ENCODE measurements around the gene ETV2.
"Not testable (repeated sequence)": the region's sequence is repeated elsewhere in the genome, so short reads cannot be mapped to it uniquely, and the experiment has no call there.

The ETV2 gene

GRCh38 chr19:35628565-35629331 lies 12.8 kb upstream of the ETV2 start, which contains the start of gene RBM42:
Gene RBM42, plus strand, starts transcription at chr19:35629036. Its CDS starts 118 bp downstream, at chr19:35629154.
- DNase-seq (ENCODE audit: low spot score), result peak; percentile 99

DNA sequence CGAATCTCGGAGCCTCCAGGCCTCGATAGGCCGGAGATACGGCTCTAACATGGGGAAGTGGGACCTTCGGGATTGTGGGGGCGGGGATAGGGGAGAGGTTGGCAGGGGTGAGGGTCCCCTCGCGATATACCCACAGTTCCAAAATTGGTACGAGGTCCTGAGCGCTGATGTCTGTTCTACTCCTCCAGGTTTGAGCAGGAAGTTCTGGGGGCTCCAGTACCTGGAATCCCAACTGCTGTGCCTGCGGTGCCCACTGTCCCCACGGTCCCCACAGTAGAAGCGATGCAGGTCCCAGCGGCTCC lies 12.3 kb upstream of the ETV2 start:
- no peak for DNase-seq (ENCODE audit: low spot score)

GRCh38 chr19:35633727-35634440 lies 7.7 kb upstream of the ETV2 start:
- DNase-seq (ENCODE audit: low spot score), result no peak

GRCh38 chr19:35636651-35637050 lies 4.9 kb upstream of the ETV2 start:
- DNase-seq (ENCODE audit: low spot score), result no peak

DNA sequence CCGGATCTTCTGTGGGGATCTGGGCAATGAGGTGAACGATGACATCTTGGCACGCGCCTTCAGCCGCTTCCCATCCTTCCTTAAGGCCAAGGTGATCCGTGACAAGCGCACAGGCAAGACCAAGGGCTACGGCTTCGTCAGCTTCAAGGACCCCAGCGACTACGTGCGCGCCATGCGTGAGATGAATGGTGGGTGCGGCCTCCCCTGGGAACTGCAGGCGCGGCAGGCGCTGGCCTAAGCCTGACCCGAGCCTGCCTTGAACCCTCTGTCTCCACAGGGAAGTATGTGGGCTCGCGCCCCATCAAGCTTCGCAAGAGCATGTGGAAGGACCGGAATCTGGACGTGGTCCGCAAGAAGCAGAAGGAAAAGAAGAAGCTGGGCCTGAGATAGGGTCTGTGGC lies 4.4 kb upstream of the ETV2 start:
- no peak for DNase-seq (ENCODE audit: low spot score)

DNA sequence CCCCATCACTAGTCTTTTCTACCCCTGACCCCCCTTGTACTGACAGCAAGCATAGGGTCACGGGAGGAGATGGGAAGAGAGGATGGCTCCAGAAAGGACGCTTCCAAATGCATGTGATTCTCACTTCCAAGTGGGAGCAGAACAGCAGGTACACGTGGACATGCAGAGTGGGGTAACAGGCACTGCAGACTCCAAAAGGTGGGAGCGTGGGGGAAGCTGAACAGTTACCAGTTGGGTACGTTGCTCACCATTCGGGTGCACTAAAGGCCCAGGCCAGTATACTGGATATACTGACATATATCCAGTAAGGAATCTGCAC lies 2.3 kb upstream of the ETV2 start:
- DNase-seq (ENCODE audit: low spot score), result no peak

GRCh38 chr19:35639863-35640262 lies 1.7 kb upstream of the ETV2 start:
- no peak for DNase-seq (ENCODE audit: low spot score)

- no peak for DNase-seq (ENCODE audit: low spot score)
Measured at GRCh38 chr19:35642312-35642711, 767 bp downstream of the ETV2 start.

- DNase-seq (ENCODE audit: low spot score), result no peak
Measured at GRCh38 chr19:35642798-35643254, 1.3 kb downstream of the ETV2 start.

- peak; percentile 79 for DNase-seq (ENCODE audit: low spot score)
Measured at GRCh38 chr19:35643255-35644205, 2.0 kb downstream of the ETV2 start.

GRCh38 chr19:35644206-35644986 lies 2.9 kb downstream of the ETV2 start:
- DNase-seq (ENCODE audit: low spot score), result peak; percentile 98

- DNase-seq (ENCODE audit: low spot score), result peak; percentile 83
Measured at GRCh38 chr19:35644987-35645679, 3.6 kb downstream of the ETV2 start.

DNA sequence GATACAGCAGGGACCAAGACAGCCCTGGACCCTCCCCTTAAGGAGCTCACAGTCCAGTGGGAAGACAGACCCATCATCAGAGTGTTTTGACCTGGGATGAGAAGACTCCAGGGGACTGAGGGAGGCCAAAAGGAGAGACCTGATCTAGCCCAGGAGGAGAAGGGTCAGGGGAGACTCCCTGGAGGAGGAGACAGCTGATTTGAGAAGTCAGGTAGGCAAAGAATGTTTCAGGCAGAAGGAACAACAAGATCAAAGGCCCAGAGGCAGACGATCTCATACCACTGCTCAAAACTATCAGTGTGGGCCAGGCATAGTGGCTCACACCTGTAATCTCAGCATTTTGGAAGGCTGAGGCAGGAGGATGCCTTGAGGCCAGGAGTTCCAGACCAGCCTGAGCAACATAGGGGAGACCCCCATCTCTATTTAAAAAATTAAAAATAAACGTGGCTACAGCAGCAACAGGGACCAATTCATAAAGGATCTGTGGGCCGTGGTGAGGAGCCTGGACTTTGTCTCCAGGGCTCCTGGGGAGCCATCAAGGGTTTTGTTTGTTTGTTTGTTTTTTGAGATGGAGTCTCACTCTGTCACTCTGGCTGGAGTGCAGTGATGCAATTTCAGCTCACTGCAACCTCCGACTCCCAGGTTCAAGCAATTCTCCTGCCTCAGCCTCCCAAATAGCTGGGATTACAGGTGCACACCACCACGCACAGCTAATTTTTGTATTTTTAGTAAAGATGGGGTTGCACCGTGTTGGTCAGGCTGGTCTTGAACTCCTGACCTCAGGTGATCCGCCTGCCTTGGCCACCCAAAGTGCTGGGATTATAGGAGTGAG lies 4.4 kb downstream of the ETV2 start:
- DNase-seq (ENCODE audit: low spot score), result no peak

- peak; percentile 97 for DNase-seq (ENCODE audit: low spot score)
Measured at GRCh38 chr19:35648017-35648961, 6.7 kb downstream of the ETV2 start, which contains the start of gene COX6B1. Gene COX6B1, plus strand, starts transcription at chr19:35648323. Its CDS starts 2,921 bp downstream, at chr19:35651244.

DNA sequence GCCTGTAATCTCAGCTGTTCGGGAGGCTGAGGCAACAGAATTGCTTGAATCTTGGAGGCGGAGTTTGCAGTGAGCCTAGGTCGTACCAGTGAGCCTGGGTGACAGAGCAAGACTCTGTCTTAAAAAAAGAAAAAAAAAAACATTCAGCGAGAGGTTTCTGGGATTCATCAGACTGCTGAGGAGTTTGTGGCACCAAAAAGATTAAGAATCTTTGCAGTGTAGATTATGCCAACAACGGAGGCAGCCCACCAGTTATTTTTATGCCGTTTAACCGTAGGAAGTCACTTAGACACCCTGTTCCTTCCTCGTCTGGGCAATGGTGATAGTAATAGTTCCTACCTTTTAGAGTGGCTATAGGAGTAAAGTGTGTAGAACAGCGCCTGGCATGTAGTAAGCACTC lies 9.0 kb downstream of the ETV2 start:
- no peak for DNase-seq (ENCODE audit: low spot score)

DNA sequence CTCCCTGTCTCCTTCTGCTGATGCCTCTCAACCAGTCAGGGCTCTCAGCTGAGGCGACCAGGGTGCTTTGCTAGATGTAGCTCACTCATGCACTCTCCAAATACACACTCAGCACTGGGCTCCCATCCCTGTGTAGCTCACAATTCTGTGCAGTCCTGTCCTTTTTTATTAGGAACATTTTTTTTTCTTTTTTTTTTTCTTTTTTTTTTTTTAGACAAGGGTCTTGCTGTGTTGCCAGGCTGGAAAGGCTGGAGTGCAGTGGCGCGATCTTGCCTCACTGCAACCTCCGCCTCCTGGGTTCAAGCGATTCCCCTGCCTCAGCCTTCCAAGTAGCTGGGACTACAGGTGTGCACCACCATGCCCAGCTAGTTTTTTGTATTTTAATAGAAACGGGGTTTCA lies 13.3 kb downstream of the ETV2 start:
- DNase-seq (ENCODE audit: low spot score), result not testable (repeated sequence)

DNA sequence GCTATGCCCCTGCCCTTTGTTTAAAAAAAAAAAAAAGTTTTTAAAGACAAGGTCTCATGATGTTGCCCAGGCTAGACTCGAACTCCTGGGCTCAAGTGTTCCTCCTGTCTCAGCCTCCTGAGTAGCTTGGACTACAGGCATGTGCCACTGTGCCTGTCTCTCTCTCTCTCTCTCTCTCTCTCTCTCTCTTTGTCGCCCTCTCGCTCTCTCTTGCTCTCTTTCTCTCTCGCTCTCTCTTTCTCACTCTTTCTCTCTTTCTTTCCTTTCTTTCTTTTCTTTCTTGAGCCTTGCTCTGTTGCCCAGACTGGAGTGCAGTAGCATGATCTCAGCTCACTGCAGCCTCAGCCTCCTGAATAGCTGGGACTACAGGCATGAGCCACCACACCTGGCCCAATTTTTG lies 14.1 kb downstream of the ETV2 start:
- no peak for DNase-seq (ENCODE audit: low spot score)

DNA sequence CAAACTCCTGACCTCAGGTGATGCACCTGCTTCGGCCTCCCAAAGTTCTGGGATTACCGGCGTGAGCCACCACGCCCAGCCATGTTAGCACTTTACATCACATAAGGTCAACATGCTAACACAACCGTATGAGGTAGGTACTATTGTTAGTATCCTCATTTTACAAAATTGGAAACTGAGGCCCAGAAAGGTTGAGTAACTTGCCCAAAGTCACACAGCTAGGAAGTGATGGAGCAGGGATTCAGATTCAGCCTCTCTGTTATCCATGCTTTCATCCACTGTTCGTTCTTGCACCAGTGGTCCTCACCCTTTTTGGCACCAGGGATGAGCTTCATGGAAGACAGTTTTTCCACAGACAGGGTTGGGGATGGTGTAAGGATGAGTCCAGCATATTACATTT lies 15.2 kb downstream of the ETV2 start:
- DNase-seq (ENCODE audit: low spot score), result no peak

All from activated CD4-positive, alpha-beta T cell treated with anti-CD3 and anti-CD28 coated beads, Interleukin-2, Interleukin-4, amounts not matched to agents 100 ng/mL and 50 ng/mL, durations not matched to agents 16 hours and 8 hours (primary cell).